HG03108 (cell line): ENCODE data around the gene C14orf132.
"Not testable (repeated sequence)": the region's sequence is repeated elsewhere in the genome, so short reads cannot be mapped to it uniquely, and the experiment has no call there.

Experiments used
- ATAC-seq: cut with Tn5 transposase; IDR thresholded peaks from one replicate; pipeline ENCODE4 v1.9.1; 2021; ENCODE audit warnings: moderate library complexity; ENCODE audit not compliant: unreplicated experiment

Gene C14orf132

DNA sequence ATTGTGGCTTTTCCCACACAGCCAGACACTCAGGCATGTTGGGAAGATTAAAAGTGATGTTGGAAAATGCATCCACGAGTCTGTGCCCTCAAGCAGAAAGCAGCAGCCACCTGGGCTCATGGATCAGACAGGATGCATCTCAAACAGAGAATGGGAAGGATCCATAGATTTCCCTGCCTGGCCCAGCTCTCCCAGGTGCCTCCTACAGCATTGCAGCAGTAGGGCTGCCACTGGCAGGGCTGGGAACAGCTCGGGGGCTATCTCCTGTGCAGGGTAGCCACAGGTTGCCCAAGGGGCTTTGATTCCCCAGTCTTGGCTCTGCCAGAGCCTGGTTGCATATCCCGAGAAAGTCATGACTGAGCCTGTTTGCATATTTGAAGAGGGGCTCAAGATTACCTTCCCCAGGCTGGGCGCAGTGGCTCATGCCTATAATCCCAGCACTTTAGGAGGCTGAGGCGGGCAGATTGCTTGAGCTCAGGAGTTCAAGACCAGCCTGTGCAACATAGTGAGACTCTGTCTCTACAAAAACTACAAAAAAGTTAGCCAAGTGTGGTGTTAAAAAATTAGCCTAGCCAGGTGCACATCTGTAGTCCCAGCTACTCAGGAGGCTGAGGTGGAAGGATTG lies 19.5 kb downstream of the C14orf132 start:
- ATAC-seq = no peak

DNA sequence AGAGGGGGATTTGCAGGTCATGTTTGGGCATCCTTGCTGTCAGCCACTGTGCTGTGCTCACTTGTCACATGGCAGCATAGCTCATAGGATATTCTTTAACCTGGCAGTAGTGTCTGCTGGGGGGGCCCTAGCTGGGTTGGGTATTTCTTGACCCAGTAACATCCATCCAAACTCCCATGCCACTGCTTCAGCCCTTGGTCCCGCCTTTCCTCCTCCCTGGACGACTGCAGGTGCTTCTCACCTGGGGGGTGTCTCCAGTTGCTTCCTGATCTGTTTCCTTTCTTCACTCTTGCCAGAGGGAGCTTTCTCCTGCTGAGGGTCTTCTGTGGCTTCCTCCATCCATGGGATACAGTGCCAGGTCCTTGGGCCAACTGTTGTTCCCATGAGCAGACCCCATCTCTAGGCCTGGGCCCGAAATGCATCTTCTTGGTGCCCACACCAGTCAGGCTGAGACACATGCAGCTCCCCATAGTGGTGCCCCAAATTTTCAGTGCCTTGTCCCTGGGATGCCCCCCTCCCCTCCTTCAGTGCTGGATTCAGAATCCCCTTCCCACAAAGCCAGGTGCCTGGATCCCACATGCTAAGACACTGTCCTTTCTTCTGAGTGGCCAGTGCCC lies 20.5 kb downstream of the C14orf132 start:
- no peak for ATAC-seq

DNA sequence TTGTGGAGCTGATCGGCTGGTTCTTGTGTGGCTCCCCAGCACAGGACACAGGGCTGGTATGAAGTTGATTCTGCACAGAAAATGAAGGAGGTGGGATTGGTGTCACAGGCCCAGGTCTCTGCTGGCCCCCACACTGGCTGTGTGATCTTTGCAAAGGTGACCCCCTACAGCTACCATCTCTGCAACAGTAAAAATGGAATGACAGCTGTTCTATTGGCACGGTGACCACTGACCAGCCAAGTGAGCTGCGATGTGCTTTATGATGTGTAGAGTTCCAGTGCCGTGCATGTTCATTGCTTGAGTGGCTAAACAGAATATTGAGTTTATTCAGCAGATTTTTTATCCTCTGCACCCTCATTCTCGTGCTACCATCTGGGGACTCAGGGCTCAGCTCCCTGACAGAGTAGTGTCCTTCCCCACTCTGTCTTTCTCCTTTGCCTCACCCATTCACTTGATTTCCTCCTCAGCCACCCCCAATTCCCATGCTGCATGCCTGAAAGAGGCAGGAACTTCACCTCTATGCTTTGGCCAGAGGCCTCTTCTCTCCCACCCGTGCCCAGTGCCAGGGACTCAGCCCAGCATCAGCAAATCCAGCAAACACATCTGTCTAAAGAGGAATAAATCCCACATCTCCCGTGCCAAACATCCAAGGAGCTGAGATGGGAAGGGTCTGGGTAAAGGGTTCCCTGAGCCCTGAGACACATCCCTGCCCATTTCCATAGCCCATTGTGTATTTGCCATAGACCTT lies 21.2 kb downstream of the C14orf132 start:
- ATAC-seq = no peak

DNA sequence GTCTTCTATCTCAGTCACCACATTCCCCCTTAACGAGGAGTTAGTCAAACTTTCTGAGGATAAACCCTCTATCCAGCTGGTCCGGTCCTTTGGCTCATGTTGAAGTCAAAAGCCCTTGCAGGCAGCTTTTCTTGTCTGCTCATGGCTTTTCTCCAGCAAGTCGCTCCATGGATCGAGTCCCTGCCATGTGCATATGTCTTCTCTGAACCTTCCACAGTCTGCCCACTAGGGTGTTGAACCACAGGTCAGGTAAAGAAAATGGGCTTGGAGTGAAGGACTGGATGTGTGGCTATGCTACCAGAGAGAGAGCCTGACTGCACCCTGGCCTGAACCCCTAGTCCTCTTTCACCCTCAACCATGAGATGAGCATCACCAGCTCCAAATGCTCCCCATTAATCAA lies 22.8 kb downstream of the C14orf132 start:
- no peak for ATAC-seq

DNA sequence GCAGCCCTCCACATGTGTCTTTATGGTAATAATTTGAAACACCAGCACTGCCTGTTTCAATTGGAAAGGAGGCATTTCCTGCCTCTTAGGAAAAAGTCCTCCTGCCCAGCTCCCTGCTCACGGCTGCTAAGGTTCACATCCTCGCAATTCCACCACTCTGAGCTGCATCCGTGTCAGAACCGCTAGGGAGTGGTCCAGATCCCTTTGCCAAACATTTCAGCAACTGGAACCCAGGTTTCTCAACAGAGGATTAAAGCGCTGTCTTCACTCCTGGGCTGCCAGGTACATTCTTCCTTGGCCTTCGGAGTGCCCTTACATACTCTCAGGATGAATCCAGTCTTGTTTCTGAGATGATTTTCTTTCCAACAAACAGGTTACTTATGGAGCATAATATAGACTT lies 23.3 kb downstream of the C14orf132 start:
- no peak for ATAC-seq

DNA sequence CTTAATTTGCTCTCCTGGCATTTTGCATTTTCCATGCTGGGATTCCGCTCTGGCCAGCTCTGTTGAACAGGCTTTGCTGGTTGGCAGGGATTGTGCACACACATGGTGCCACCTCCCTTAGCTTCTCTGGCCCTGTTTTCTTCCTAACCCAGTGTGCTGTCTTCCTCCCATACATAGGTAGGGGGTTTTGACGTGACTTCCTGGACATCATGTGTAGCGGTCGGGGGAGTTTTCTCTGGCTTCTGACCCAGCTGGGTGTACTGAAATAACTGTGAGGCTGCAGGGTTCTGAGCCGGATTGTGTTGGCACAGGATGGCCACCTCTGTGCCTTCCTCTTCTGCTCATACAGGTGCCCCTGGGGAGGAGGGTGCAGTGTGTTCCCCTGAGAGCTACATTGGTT lies 25.7 kb downstream of the C14orf132 start:
- no peak for ATAC-seq

DNA sequence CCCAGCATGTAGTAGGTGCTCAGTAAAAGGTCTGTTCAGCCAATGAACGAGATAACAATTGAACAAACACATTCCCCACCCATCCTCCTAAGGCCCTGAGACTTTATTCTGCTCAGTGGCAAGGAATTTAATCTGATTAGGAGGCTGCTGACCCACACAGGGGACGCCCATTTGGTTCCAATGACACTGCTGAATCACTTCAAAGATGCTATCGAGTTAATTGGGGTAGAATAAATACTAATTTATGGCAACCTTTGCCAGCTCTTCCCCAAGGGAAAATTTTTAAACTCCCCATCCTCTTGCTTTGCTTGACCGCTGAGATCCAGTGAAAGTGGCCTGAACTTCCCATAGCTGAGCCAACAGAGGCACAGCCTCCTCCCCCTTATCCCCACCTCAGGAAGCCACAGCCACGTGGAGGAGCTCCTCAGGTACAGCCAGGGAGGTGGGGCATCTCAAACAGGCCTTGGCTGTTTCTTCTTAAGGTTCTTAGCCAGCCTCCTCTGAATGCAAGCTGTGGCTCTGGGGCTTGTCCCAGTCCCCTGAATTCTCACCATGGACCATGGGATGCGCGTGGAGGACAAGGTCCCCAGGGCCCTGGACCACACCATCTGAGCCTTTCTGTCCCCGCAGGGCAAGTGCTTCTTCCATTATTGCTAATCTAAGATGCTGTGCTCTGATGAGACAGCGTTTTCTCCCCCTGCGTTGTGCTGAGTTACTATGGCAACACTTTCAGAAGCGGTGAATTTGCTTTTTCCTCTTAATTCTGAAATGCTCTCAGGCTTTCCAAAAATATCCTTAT lies 26.7 kb downstream of the C14orf132 start:
- ATAC-seq = no peak

DNA sequence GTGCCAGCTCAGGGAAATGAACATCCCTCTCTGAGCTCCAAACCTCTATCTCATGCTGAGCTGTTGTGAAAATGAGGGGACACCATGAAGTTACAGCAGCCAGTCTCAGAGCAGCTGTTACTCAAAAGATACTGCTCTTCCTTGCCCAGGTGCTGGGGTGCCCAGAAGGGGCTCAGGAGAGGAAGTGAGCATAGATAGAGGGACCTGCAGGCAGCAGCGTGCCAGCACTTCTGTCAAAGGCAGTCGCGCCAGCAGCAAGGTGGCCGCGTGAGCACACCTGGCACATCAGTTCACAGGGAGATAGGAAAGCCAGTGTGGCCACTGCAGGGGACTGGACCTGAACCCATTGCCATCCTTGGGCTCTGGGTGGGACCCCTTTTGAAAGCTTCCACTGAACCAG lies 27.8 kb downstream of the C14orf132 start:
- no peak for ATAC-seq

DNA sequence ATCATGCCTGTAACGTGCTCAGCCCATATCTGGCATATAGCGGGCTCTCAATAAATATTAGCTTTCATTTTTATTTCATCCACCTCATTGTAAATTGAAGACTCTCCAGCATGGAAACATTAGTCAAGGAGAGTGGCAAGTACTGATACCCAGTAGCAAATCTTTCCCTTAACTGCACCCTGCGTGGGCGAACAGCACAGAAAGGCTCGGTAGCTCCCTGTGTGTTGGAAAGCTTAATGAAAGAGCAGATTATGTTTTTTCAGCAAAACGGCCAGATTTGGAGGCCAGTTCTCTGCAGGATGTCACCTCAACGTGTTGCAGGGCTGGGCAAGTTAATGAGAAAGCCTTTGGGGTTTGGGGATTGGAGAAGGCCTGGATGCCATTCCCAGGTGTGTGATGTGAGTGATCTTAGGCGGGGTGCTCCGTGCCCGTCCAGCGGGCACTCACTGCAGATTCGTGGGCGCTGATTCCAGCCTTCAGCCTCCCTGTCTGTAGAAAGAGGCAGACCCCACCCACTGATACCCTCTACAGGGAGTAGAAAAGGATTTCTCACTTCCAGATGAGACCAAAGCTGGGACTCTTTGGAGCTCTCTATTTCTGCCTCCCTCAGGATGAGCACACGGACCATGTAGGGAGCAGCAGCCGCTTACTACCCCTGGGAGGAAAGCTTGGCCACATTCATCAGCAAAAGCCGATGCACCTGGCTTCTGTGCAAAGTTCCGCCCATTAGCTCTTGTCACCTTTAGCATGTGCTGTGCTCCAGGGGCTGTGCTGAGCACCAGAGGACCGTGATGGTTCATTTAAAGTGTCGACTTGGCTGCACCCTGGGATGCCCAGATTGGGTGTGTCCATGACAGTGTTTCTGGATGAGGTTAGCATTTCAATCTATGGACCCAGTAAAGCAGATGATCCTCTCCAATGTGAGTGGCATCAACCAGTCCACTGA lies 29.1 kb downstream of the C14orf132 start:
- ATAC-seq = no peak

DNA sequence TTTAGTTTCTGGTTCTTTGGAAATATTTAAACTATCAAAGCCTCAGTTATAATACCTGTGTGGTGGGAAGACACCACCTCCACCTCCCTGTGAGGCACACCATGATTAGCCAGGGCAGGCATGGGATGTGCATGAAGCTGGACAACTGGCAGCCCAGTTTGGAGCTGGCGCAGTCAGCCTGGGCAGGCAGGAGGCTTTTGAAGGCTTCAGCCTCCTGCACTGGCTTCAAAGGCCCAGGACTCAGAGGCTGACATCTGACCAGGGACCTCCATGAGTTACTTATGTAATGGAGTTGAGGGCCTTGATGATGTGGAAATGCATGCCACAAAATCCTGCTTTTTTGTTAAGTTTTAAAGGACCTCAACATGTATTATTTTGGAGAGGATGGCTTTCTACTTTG lies 30.3 kb downstream of the C14orf132 start:
- no peak for ATAC-seq

DNA sequence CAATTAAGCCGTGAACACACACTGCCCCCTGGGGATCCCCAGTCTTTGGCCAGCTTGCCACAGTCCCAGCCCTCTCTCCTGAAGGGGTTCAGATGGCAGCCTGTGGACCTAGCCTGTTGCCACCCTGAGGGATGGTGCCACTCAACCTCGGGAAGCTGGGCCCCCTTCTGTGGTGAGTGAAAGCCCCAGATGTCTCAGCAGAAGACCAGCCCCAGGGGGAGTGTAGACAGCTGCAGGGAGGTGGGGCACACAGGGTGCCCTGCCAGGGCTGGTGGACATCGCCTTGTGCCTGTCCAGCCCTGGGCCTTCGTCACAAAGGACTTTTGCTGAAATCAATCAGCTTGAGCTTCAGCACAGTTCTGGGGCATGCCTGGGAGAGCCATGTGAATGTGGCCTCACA lies 32.4 kb downstream of the C14orf132 start:
- ATAC-seq = no peak

DNA sequence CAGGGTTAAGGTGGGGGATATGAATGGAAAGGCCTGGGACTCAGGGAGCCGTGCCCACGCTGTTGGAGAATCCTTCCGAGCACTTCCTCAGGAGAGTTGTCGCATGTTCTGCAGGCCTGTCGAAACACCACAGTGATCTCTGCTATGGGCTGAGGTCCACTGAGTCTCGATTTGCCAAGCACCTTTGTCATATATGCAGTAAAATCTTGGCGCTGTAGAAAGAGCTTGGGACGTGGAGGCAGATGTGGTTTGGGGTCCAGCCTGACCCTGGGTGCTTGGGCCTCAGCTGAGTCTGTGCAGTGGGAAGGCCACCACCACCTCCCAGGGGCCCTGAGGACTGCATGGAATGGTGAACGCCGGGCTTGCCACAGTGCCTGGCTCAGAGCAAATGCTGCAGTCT lies 32.9 kb downstream of the C14orf132 start:
- ATAC-seq = no peak

DNA sequence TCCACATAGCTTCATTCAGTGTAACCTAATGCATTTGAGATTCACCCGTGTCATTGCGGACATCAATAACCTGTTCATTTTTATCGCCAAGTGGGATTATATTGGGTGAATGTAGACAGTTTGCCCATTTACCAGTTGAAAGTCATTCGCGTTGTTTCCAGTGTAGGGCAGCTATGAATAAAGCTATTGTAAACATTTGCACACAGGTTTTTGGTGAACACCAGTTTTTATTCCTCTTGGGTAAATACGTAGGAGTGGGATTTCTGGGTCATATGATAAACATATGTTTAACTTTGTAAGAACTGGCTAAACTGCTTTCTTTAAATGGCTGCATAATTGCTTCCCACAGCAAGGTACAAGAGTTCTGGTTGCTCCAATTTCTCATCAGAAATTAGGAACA lies 33.6 kb downstream of the C14orf132 start:
- no peak for ATAC-seq

DNA sequence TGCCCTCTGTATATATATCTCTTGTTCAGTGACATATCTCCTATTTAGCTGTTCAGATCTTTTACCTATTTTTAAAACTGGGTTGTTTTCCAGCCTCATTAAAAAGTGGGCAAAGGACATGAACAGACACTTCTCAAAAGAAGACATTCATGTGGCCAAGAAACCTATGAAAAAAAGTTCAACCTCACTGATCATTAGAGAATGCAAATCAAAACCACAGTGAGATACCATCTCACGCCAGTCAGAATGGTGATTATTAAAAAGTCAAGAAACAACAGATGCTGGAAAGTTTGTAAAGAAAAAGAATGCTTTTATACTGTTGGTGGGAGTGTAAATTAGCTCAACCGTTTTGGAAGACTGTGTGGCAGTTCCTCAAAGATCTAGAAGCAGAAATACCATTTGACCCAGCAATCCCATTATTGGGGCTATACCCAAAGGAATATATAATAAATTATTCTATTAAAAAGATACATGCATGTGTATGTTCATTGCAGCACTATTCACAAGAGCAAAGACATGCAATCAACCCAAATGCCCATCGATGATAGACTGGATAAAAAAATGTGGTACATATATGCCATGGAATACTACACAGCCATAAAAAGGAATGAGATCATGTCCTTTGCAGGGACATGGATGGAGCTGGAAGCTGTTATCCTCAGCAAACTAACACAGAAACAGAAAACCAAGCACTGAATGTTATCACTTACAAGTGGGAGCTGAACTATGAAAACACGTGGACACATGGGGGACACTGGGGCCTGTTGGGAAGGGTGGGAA lies 34.3 kb downstream of the C14orf132 start:
- ATAC-seq = not testable (repeated sequence)

DNA sequence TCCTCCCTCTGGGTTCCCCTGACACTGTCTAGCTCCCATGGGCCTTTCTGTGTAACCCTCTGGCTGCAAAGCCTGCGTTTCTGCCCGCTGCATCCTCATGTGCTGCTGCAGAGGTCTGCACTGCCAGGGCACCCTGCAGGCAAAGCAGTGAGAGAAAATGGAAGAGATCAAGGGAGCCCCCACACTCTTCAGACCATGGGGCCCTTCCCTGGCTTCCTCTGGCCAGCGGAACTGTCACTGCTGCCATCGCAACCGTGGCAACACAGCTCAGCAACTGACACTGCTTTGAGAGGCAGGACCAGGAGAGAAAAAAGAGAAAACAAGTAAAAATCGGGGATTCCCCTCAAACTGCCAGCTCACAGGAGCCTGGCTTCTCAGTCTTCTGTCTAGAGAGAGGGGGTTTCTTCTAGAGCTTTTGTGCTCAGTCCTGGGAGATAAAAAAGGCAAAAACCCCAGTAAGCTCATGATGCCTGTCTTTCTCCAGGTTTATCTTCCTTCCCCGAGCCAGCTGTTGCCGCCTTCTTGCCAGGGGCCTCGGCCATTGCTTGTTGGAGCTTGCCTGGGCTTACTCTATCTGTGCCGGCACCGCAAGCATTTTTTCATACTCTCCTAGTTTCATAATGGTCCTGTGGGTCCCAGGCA lies 38.9 kb downstream of the C14orf132 start:
- ATAC-seq = no peak

DNA sequence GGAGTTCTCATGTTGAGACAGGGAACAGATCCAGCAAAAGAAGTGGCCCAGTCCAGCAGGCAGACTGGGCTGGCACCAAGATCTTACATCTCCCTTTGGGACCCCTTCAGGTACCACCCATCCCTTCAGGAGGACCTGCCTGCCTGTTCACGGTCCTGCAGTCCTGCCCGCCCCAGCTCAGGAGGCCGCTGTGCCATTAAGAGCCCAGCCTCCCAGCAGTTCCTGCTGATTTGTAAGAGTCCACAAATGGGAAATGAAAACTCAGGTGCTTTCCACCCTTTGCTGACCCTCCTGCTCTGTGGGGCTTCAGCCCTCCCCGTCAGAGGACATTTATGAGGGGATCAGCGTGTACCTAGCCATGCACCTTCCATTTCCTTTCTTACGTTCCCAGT lies 39.5 kb downstream of the C14orf132 start:
- ATAC-seq = no peak

DNA sequence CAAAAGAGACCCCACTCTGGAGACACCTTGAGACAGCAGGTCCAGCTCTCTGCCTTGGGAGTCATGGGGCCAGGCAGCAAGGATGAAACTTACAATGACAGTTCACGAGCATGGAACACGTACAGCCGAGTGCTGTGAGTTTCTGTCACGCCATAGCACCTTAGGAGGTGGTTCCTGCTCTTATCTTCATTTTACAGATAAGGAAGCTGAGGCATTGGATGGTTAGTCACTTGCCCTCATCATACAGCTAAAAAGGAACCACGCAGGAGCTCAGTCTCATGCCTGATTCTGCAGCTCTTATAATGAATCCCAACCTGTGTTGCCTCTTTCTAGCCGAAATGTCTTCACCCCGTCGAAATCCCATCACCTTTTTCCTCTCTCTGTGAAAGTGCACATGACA lies 39.9 kb downstream of the C14orf132 start:
- ATAC-seq = no peak

DNA sequence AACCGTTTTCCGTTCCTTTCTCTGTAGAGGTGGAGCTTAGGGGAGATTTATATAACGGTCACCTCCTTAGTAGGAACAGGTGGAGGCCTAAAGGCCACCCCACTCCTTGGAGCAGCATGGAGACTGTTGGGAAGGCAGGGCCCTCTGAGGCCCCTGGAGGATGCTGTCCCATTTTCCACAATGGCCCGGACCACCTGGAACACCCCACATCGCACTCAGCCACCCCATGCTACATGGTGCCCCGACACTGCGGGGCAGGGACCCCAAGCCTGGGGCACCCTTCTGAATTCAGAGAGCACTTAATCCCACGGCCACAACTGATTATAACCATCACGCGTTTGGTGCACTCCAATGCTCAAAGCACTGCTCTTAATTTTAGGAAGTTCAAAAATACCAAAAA lies 41.4 kb downstream of the C14orf132 start:
- no peak for ATAC-seq

DNA sequence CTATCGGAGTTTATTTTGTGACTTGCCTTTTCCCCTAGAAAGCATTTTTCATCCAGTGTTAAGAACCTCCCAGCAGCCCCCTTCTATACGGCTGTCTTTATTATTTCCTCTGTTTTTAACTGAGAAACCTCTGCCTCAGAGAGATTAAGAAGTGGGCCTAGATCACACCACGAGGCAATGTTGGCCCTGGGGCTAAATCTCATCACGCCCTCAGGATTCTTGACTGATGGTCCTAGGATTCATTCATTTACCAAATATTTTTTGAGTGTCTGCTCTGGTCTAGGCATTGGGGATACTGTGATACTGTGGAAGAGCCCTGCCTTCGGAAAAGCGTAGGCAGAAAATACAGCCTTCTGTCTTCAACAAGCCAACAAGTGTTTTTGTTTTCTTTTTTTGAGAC lies 42.1 kb downstream of the C14orf132 start:
- no peak for ATAC-seq
